IMR-90 (cell line): ENCODE data around the gene CCDC38. TPM values are rescaled to one million over a fixed set of nuclear protein-coding genes. Genes with fewer than 3 reads are reported as not detected.

Experiments
- ATAC-seq: fragments of 200-7000 bp; cut with Tn5 transposase; 2 replicates; pipeline ENCODE4 v1.9.1; 2020; ENCODE audit warnings: low read depth, mild to moderate bottlenecking, moderate library complexity
- BruUV-seq: library from RNA; stranded (reverse); fragments of 400-500 nt; replicated peaks from 2 replicates; lab custom pipeline; 2021; lab: Mats Ljungman, UMichigan
- CTCF ChIA-PET: fragments of 300-600 bp; formaldehyde crosslinking; extraction: SDS; loops from one replicate; lab custom pipeline; 2021; ENCODE audit warnings: antibody characterized with exemption; lab: Yijun Ruan, JAX
- POLR2A ChIA-PET: fragments of 300-600 bp; sonication (Branson Sonifier 250); formaldehyde crosslinking; loops from one replicate; lab custom pipeline; 2022; ENCODE audit warnings: antibody characterized with exemption; ENCODE audit not compliant: unreplicated experiment; lab: Charles Lee
- DNase-seq: peaks from one replicate; pipeline ENCODE4 v3.0.0; 2013
- H2AFZ ChIP-seq: replicated peaks from 2 replicates; pipeline ENCODE3; 2013; ENCODE audit warnings: low read length, mild to moderate bottlenecking; ENCODE audit not compliant: poor library complexity
- H2AK5ac ChIP-seq: 2 replicates; pipeline ENCODE4 v1.6.1; 2013; ENCODE audit warnings: low read depth, low read length, inconsistent platforms
- H2AK9ac ChIP-seq: replicated peaks from 2 replicates; pipeline ENCODE3; 2013; ENCODE audit warnings: mild to moderate bottlenecking, low read depth, low read length, moderate library complexity; ENCODE audit not compliant: poor library complexity
- H2BK120ac ChIP-seq: 2 replicates; pipeline ENCODE4 v1.6.1; 2013; ENCODE audit warnings: low read depth, low read length, inconsistent platforms
- H2BK15ac ChIP-seq: 3 replicates; pipeline ENCODE4 v1.6.1; 2013; ENCODE audit warnings: low read depth, low read length, inconsistent platforms
- H2BK20ac ChIP-seq: 2 replicates; pipeline ENCODE4 v1.6.1; 2013; ENCODE audit warnings: low read depth, mild to moderate bottlenecking, inconsistent platforms, low read length, moderate library complexity
- H2BK5ac ChIP-seq: 2 replicates; pipeline ENCODE4 v1.6.1; 2013; ENCODE audit warnings: mild to moderate bottlenecking, low read depth, low read length, inconsistent platforms; ENCODE audit not compliant: poor library complexity, severe bottlenecking
- H3K14ac ChIP-seq: replicated peaks from 2 replicates; pipeline ENCODE4 v1.6.1; 2013; ENCODE audit warnings: low read depth, low read length, inconsistent platforms
- H3K18ac ChIP-seq: 2 replicates; pipeline ENCODE4 v1.6.1; 2013; ENCODE audit warnings: low read depth, low read length, control low read depth
- H3K23ac ChIP-seq: 2 replicates; pipeline ENCODE4 v1.6.1; 2013; ENCODE audit warnings: low read depth, low read length, inconsistent platforms
- H3K27ac ChIP-seq: 2 replicates; pipeline ENCODE4 v1.5.1; 2013; ENCODE audit warnings: mild to moderate bottlenecking, control low read depth, low read length; ENCODE audit not compliant: insufficient read depth
- H3K27me3 ChIP-seq: 2 replicates; pipeline ENCODE4 v1.6.1; 2013; ENCODE audit warnings: low read length; ENCODE audit not compliant: control insufficient read depth, insufficient read depth
- H3K36me3 ChIP-seq: 2 replicates; pipeline ENCODE4 v1.6.1; 2013; ENCODE audit warnings: low read length, mixed read lengths; ENCODE audit not compliant: control insufficient read depth, insufficient read depth
- H3K4ac ChIP-seq: 2 replicates; pipeline ENCODE4 v1.6.1; 2013; ENCODE audit warnings: low read depth, low read length, inconsistent platforms
- H3K4me1 ChIP-seq: 2 replicates; pipeline ENCODE4 v1.6.1; 2013; ENCODE audit warnings: low read length, mixed read lengths; ENCODE audit not compliant: control insufficient read depth, insufficient read depth
- H3K4me2 ChIP-seq: 2 replicates; pipeline ENCODE4 v1.6.1; 2013; ENCODE audit warnings: low read depth, mild to moderate bottlenecking, control low read depth, low read length, moderate library complexity
- H3K4me3 ChIP-seq: 2 replicates; pipeline ENCODE4 v1.5.1; 2013; ENCODE audit warnings: low read depth, mild to moderate bottlenecking, control low read depth, low read length, moderate library complexity; ENCODE audit not compliant: insufficient read depth
- H3K56ac ChIP-seq: 2 replicates; pipeline ENCODE4 v1.6.1; 2013; ENCODE audit warnings: low read length, inconsistent platforms; ENCODE audit not compliant: insufficient read depth; ENCODE audit errors: extremely low read depth
- H3K79me1 ChIP-seq, 2 experiments: 2 replicates each; pipeline ENCODE4 v1.6.1; 2013; ENCODE audit warnings: low read length in 2 of 2, inconsistent platforms in 1 of 2, low read depth in 1 of 2
- H3K9ac ChIP-seq: 2 replicates; pipeline ENCODE4 v1.6.1; 2013; ENCODE audit warnings: low read depth, low read length, control low read depth
- H3K9me1 ChIP-seq: 2 replicates; pipeline ENCODE4 v1.6.1; 2013; ENCODE audit warnings: low read length, inconsistent platforms; ENCODE audit not compliant: insufficient read depth
- H3K9me3 ChIP-seq: 2 replicates; pipeline ENCODE4 v1.6.1; 2013; ENCODE audit warnings: low read length; ENCODE audit not compliant: control insufficient read depth, insufficient read depth
- H4K20me1 ChIP-seq: 2 replicates; pipeline ENCODE4 v1.6.1; 2013; ENCODE audit warnings: low read length, inconsistent platforms; ENCODE audit not compliant: insufficient read depth
- H4K5ac ChIP-seq: 2 replicates; pipeline ENCODE4 v1.6.1; 2013; ENCODE audit warnings: mild to moderate bottlenecking, low read depth, low read length, control low read depth
- H4K8ac ChIP-seq, 2 experiments: 2 replicates each; pipeline ENCODE4 v1.6.1; 2013; ENCODE audit warnings: low read depth in 2 of 2, low read length in 2 of 2, control low read depth in 1 of 2, inconsistent platforms in 1 of 2
- H4K91ac ChIP-seq: 2 replicates; pipeline ENCODE4 v1.6.1; 2013; ENCODE audit warnings: low read depth, low read length, inconsistent platforms; ENCODE audit not compliant: insufficient read depth
- FOS ChIP-seq: fragments of 150-350 bp; IDR thresholded peaks from 2 replicates; pipeline ENCODE4 v1.6.1; 2016; ENCODE audit warnings: low read depth, low read length
- MAFK ChIP-seq: IDR thresholded peaks from 2 replicates; pipeline ENCODE4 v1.6.1; 2012; ENCODE audit warnings: low read depth, low read length, improper control_type of control experiment
- NFE2L2 ChIP-seq: fragments of 150-350 bp; IDR thresholded peaks from 2 replicates; pipeline ENCODE4 v1.6.1; 2016; ENCODE audit warnings: low read depth, mild to moderate bottlenecking, low read length
- RCOR1 ChIP-seq: IDR thresholded peaks from 2 replicates; pipeline ENCODE4 v1.6.1; 2012; ENCODE audit warnings: mild to moderate bottlenecking, low read length, improper control_type of control experiment; ENCODE audit not compliant: insufficient replicate concordance
- WGBS, 2 experiments: methylation state at CpG; one replicate each; pipeline versions ENCODE4 v1.1.5 to v1.1.7; 2013; ENCODE audit warnings: missing lambda C conversion rate in 2 of 2; ENCODE audit not compliant: insufficient read length in 1 of 2; ENCODE audit errors: extremely low coverage in 2 of 2; 5-methylcytosine and 5-hydroxymethylcytosine counted together
- dilution Hi-C: fragments of 300-500 bp; cut with HindIII; formaldehyde crosslinking; loops from one replicate; pipeline ENCODE4 v1.14.3; 2018; ENCODE audit warnings: low sequenced_read_pairs; ENCODE audit not compliant: unreplicated experiment
- in situ Hi-C: fragments of 300-500 bp; cut with MboI; formaldehyde crosslinking; loops from 3 replicates; pipeline ENCODE4 v1.14.3; 2019; ENCODE audit warnings: low sequenced_read_pairs, inconsistent platforms, mixed read lengths
- intact Hi-C: fragments of 100-400 bp; cut with micrococcal nuclease; formaldehyde crosslinking; loops from 2 replicates; pipeline ENCODE4 v1.10.0; 2022
- polyA plus RNA-seq, 3 experiments: library from polyadenylated mRNA; depleted of rRNA; stranded (reverse); fragments of >200 nt; gene quantifications; 2 replicates each; pipeline ENCODE4 v1.2.3, GENCODE V29; 2012; ENCODE audit warnings: low replicate concordance in 1 of 3
- total RNA-seq: library from RNA; depleted of rRNA; stranded (reverse); fragments of >200 nt; gene quantifications from 2 replicates; pipeline ENCODE4 v1.2.3, GENCODE V29; 2012
- TF ChIP-seq, protein P1 (sequence below): fragments of 150-350 bp; IDR thresholded peaks from 2 replicates; pipeline ENCODE4 v1.6.1; 2017; ENCODE audit warnings: mild to moderate bottlenecking, antibody characterized with exemption, low read length, low read depth

Gene CCDC38
- total and polyA plus RNA-seq, 2 of the 4 experiments (the other 2 are of a cell fraction): not detected

DNA sequence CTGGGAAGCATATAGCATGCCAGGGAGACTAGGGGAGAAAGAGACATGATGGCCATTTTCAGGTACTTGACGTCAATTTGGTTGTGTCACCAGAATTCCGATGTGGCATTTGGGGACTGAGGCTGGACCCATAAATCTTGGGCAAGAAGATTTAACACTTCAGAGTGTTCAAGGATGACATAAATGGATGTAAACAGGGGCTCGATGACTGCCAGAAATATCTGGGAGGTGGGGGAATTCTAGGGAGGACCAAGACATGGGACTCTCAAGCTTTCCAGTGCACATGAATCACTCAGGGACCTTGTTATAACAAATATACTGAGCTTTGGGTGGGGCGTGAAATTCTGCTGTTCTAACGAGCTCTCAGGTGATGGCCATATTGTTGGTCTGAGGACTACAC is 35.9 kb upstream of the CCDC38 start:
- H2BK5ac ChIP-seq: no peak overlapping the region
- no peak overlapping the region for H3K4ac ChIP-seq
- no peak overlapping the region for H3K4me3 ChIP-seq
- H4K8ac ChIP-seq: no peak overlapping the region
- H4K91ac ChIP-seq: no peak overlapping the region
- no peak overlapping the region for H2BK20ac ChIP-seq
- BruUV-seq: no TSS peak
- H3K9me1 ChIP-seq: no peaks in the 10 kb centered on the region
- no peak overlapping the region for H3K56ac ChIP-seq
- ATAC-seq (no peak), DNase-seq (no peak)
- H3K4me2 ChIP-seq: no peak overlapping the region
- in situ Hi-C loops (no loop called here), dilution Hi-C loops (no loop called here), intact Hi-C loops (no loop called here)
- no peaks in the 10 kb centered on the region for H3K4me1 ChIP-seq
- no peak overlapping the region for H2AFZ ChIP-seq
- H2BK120ac ChIP-seq: no peak overlapping the region
- H2AK9ac ChIP-seq: no peak overlapping the region
- no peak overlapping the region for H2BK15ac ChIP-seq
- H2AK5ac ChIP-seq: no peak overlapping the region
- 80% methylated on average over 2 of the region's 5 CpGs; no CpG with 5 or more reads in 1 of the 2 experiments for WGBS, 2 experiments
- TF ChIP-seq RCOR1 (no peak), FOS (no peak), MAFK (no peak), NFE2L2 (no peak)
- TF ChIP-seq, protein P1, sequence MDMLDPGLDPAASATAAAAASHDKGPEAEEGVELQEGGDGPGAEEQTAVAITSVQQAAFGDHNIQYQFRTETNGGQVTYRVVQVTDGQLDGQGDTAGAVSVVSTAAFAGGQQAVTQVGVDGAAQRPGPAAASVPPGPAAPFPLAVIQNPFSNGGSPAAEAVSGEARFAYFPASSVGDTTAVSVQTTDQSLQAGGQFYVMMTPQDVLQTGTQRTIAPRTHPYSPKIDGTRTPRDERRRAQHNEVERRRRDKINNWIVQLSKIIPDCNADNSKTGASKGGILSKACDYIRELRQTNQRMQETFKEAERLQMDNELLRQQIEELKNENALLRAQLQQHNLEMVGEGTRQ: no peak
- H3K36me3 ChIP-seq: no peaks in the 10 kb centered on the region
- ChIA-PET CTCF (interaction anchor here (1.1 kb wide), 1 partner anchor 12 kb away, joined by 5 read pairs; no protein-coding TSS in a partner anchor), POLR2A (no interaction called here)
- peaks cover 8% of the 10 kb centered on the region for H3K27me3 ChIP-seq
- no peaks in the 10 kb centered on the region for H4K20me1 ChIP-seq
- no peaks in the 10 kb centered on the region for H3K79me1 ChIP-seq
- H4K5ac ChIP-seq: no peak overlapping the region
- no peak overlapping the region for H3K23ac ChIP-seq
- H3K14ac ChIP-seq: no peak overlapping the region
- no peak overlapping the region for H3K9ac ChIP-seq
- no peak overlapping the region for H3K27ac ChIP-seq
- no peaks in the 10 kb centered on the region for H3K9me3 ChIP-seq
- H3K18ac ChIP-seq: no peak overlapping the region
